Fibroblast of lung (primary cell): ENCODE data around the gene TRAT1. TPM values are rescaled to one million over a fixed set of nuclear protein-coding genes. Genes with fewer than 3 reads are reported as not detected.

Experiments used
- DNase-seq, 2 donors: peaks; one replicate each; pipeline versions ENCODE4 v3.0.0 to v3.0.0-alpha.2; 2010; ENCODE audit warnings: low read depth in 2 of 2
- H2AFZ ChIP-seq: 2 replicates; pipeline ENCODE4 v1.5.1; 2012; ENCODE audit warnings: low read length, control low read depth, inconsistent platforms
- H3K27ac ChIP-seq: 2 replicates; pipeline ENCODE4 v1.5.1; 2011; ENCODE audit warnings: low read length, control low read depth; ENCODE audit not compliant: insufficient read depth
- H3K27me3 ChIP-seq: 2 replicates; pipeline ENCODE4 v1.5.1; 2011; ENCODE audit warnings: mild to moderate bottlenecking, low read length; ENCODE audit not compliant: control insufficient read depth, insufficient read depth
- H3K36me3 ChIP-seq: 2 replicates; pipeline ENCODE4 v1.5.1; 2011; ENCODE audit warnings: low read length; ENCODE audit not compliant: control insufficient read depth, insufficient read depth
- H3K4me1 ChIP-seq: 2 replicates; pipeline ENCODE4 v1.5.1; 2011; ENCODE audit warnings: low read length; ENCODE audit not compliant: control insufficient read depth, insufficient read depth; ENCODE audit errors: extremely low read depth
- H3K4me2 ChIP-seq: 2 replicates; pipeline ENCODE4 v1.5.1; 2011; ENCODE audit warnings: low read length, control low read depth; ENCODE audit not compliant: insufficient read depth; ENCODE audit errors: extremely low read depth
- H3K4me3 ChIP-seq, 4 experiments: fragments of 200-600 bp in 1 of 4; sonication (generic) in 1 of 4; replicated peaks in 1 of 4; 2 replicates each; pipeline ENCODE4 v1.5.1; 2011 to 2016; ENCODE audit warnings: low read length in 4 of 4, low read depth in 3 of 4, mild to moderate bottlenecking in 3 of 4, control low read depth in 2 of 4, inconsistent platforms in 1 of 4, mixed read lengths in 1 of 4; ENCODE audit not compliant: insufficient read depth in 1 of 4; ENCODE audit errors: control extremely low read depth in 1 of 4
- H3K79me2 ChIP-seq: 2 replicates; pipeline ENCODE4 v1.5.1; 2012; ENCODE audit warnings: mild to moderate bottlenecking, low read length, inconsistent platforms; ENCODE audit not compliant: control insufficient read depth, insufficient read depth
- H3K9ac ChIP-seq: 2 replicates; pipeline ENCODE4 v1.5.1; 2011; ENCODE audit warnings: mild to moderate bottlenecking, low read length, control low read depth; ENCODE audit not compliant: insufficient read depth
- H3K9me3 ChIP-seq: 2 replicates; pipeline ENCODE4 v1.5.1; 2012; ENCODE audit warnings: low read depth, low read length; ENCODE audit not compliant: control insufficient read depth, insufficient read depth
- H4K20me1 ChIP-seq: 2 replicates; pipeline ENCODE4 v1.5.1; 2011; ENCODE audit warnings: low read length; ENCODE audit not compliant: control insufficient read depth, insufficient read depth; ENCODE audit errors: extremely low read depth
- CTCF ChIP-seq, 2 donors: IDR thresholded peaks in 1 of 2; conservative IDR thresholded peaks in 1 of 2; 1 replicate in 1 of 2; 2 replicates in 1 of 2; pipeline ENCODE4 v1.5.1; 2011 to 2012; ENCODE audit warnings: low read length in 2 of 2, control low read depth in 1 of 2, inconsistent platforms in 1 of 2, low read depth in 1 of 2, mild to moderate bottlenecking in 1 of 2
- EZH2 ChIP-seq: IDR thresholded peaks from 2 replicates; pipeline ENCODE4 v1.5.1; 2012; ENCODE audit warnings: low read length, control low read depth, mild to moderate bottlenecking; ENCODE audit errors: missing control alignments
- polyA plus RNA-seq, 2 donors: library from polyadenylated mRNA; depleted of rRNA in 1 of 2; stranded (reverse) in 1 of 2; unstranded in 1 of 2; fragments of >200 nt; gene quantifications; 2 replicates each; pipeline ENCODE4 v1.2.1, GENCODE V29; 2011 to 2012; ENCODE audit warnings: missing spikeins in 1 of 2
- total RNA-seq: library from RNA; depleted of rRNA; stranded (reverse); fragments of >200 nt; gene quantifications from 2 replicates; pipeline ENCODE4 v1.2.1, GENCODE V29; 2014

The TRAT1 gene
- total and polyA plus RNA-seq, 2 donors (not counting 1 experiment from before 2014, with no cell fraction given), result not detected

GRCh38 chr3:108838436-108838835, 15.8 kb downstream of the TRAT1 start:
- TF ChIP-seq EZH2 (no peak), CTCF (conservative IDR thresholded peaks at IDR 0.05 in 1 of 2, IDR thresholded peaks at IDR 0.05 in 1 of 2; ENCODE audit: low read depth in 1 of 2, low read length in 2 of 2) (no peak)
- no peaks in the 10 kb centered on the region for H3K9me3 ChIP-seq
- no peaks in the 10 kb centered on the region for H3K27me3 ChIP-seq
- no peaks in the 10 kb centered on the region for H3K79me2 ChIP-seq
- H3K4me1 ChIP-seq, result no peaks in the 10 kb centered on the region
- DNase-seq, result no peak
- H2AFZ ChIP-seq, result no peak overlapping the region
- H3K36me3 ChIP-seq, result no peaks in the 10 kb centered on the region
- H3K4me3 ChIP-seq, result no peak overlapping the region
- H3K9ac ChIP-seq, result no peak overlapping the region
- H3K27ac ChIP-seq, result no peak overlapping the region
- no peak overlapping the region for H3K4me2 ChIP-seq
- H4K20me1 ChIP-seq, result no peaks in the 10 kb centered on the region

- Histone ChIP-seq H3K27me3 (no peaks in the 10 kb centered on the region), H3K9ac (no peak overlapping the region), H3K4me3 (no peak overlapping the region), H3K9me3 (no peaks in the 10 kb centered on the region), H2AFZ (no peak overlapping the region), H3K27ac (no peak overlapping the region), H4K20me1 (no peaks in the 10 kb centered on the region), H3K79me2 (no peaks in the 10 kb centered on the region), H3K4me2 (no peak overlapping the region), H3K36me3 (no peaks in the 10 kb centered on the region), H3K4me1 (no peaks in the 10 kb centered on the region)
- no peak for DNase-seq
- TF ChIP-seq EZH2 (no peak), CTCF (conservative IDR thresholded peaks at IDR 0.05 in 1 of 2, IDR thresholded peaks at IDR 0.05 in 1 of 2; ENCODE audit: low read depth in 1 of 2, low read length in 2 of 2) (no peak)
Measured at GRCh38 chr3:108845709-108846293, 23.2 kb downstream of the TRAT1 start.

GRCh38 chr3:108847187-108847586, 24.6 kb downstream of the TRAT1 start:
- Histone ChIP-seq H4K20me1 (no peaks in the 10 kb centered on the region), H2AFZ (no peak overlapping the region), H3K79me2 (no peaks in the 10 kb centered on the region), H3K4me1 (no peaks in the 10 kb centered on the region), H3K4me3 (no peak overlapping the region), H3K36me3 (no peaks in the 10 kb centered on the region), H3K4me2 (no peak overlapping the region), H3K9me3 (no peaks in the 10 kb centered on the region), H3K27ac (no peak overlapping the region), H3K27me3 (no peaks in the 10 kb centered on the region), H3K9ac (no peak overlapping the region)
- DNase-seq, result no peak
- no peak for TF ChIP-seq CTCF (conservative IDR thresholded peaks at IDR 0.05 in 1 of 2, IDR thresholded peaks at IDR 0.05 in 1 of 2; ENCODE audit: low read depth in 1 of 2, low read length in 2 of 2)
- TF ChIP-seq EZH2, result no peak
